ENCODE data around the gene GIGYF2. TPM values are rescaled to one million over a fixed set of nuclear protein-coding genes. Genes with fewer than 3 reads are reported as not detected.
A peak's percentile ranks its signal among the peaks of the same experiment; 100 is the strongest.

The GIGYF2 gene
- polyA plus RNA-seq, 1 of the 3 experiments (the other 2 are of a cell fraction) = 12.8 TPM

GRCh38 chr2:232699110-232699509, 2.0 kb downstream of the GIGYF2 start:
- CTCF ChIA-PET = no interaction called here
- H4K20me1 ChIP-seq (ENCODE audit: insufficient read depth) = peaks cover 23% of the 10 kb centered on the region
- peaks cover 69% of the 10 kb centered on the region for H3K79me2 ChIP-seq (ENCODE audit: insufficient read depth)
- peak overlapping the region; percentile 96; the same call in 1 of the 2 replicates for H3K9ac ChIP-seq
- no peak overlapping the region; the same call in 1 of the 2 replicates for H2AFZ ChIP-seq (ENCODE audit: low read depth)
- peak overlapping the region; percentile 85 for H3K4me2 ChIP-seq
- H3K4me1 ChIP-seq (ENCODE audit: control insufficient read depth in 1 of 2, insufficient read depth in 2 of 2, low read depth in 1 of 2, low read length in 1 of 2) = peaks cover 15% of the 10 kb centered on the region in 2 experiments; a peak in 3 of 4 replicates
- no peaks in the 10 kb centered on the region for H3K27me3 ChIP-seq (ENCODE audit: insufficient read depth)
- H3F3A ChIP-seq (replicated peaks; ENCODE audit: insufficient read depth) = no peaks in the 10 kb centered on the region
- H3K36me3 ChIP-seq (replicated peaks in 1 of 2; ENCODE audit: control insufficient read depth in 1 of 2, insufficient read depth in 2 of 2, low read length in 1 of 2) = no peaks in the 10 kb centered on the region
- DNase-seq = peak; percentile 30
- no peak for TF ChIP-seq RXRA (IDR thresholded peaks at IDR 0.05; ENCODE audit: borderline replicate concordance, low read depth)
- no peak for TF ChIP-seq CHD2 (IDR thresholded peaks at IDR 0.05; ENCODE audit: low read length, partially characterized antibody)
- no peak for TF ChIP-seq JUND (IDR thresholded peaks at IDR 0.05)
- no peak for TF ChIP-seq EP300 (IDR thresholded peaks at IDR 0.05; ENCODE audit: borderline replicate concordance in 1 of 2, low read depth in 1 of 2, low read length in 1 of 2)
- no peak for TF ChIP-seq USF1 (IDR thresholded peaks at IDR 0.05; ENCODE audit: borderline replicate concordance, low read depth)
- TF ChIP-seq USF2 (IDR thresholded peaks at IDR 0.05; ENCODE audit: borderline replicate concordance, low read depth, low read length) = no peak
- TF ChIP-seq REST (IDR thresholded peaks at IDR 0.05; ENCODE audit: low read depth, low read length) = no peak
- WGBS (ENCODE audit: low lambda C conversion rate) = 75% methylated on average over 2 of the region's 2 CpGs
- no peaks in the 10 kb centered on the region for H3K9me2 ChIP-seq
- H3K4me3 ChIP-seq (ENCODE audit: low read depth in 2 of 2, low read length in 1 of 2) = peak overlapping the region; percentile 21 to 94; a peak in 3 of 4 replicates
- no peak overlapping the region; a peak in 1 of 4 replicates for H3K27ac ChIP-seq (ENCODE audit: low read depth in 2 of 2, low read length in 1 of 2)
- no peaks in the 10 kb centered on the region for H3K9me3 ChIP-seq
- POLR2A ChIA-PET = no interaction called here

- ChIA-PET POLR2A (no interaction called here), CTCF (no interaction called here)
- H3K4me2 ChIP-seq = peak overlapping the region; percentile 16; the same call in 1 of the 2 replicates
- no peaks in the 10 kb centered on the region for H3F3A ChIP-seq (replicated peaks; ENCODE audit: insufficient read depth)
- no peak overlapping the region for H3K27ac ChIP-seq (ENCODE audit: low read depth in 2 of 2, low read length in 1 of 2)
- H3K27me3 ChIP-seq (ENCODE audit: insufficient read depth) = no peaks in the 10 kb centered on the region
- no peaks in the 10 kb centered on the region for H3K9me3 ChIP-seq
- no peak for TF ChIP-seq FOSL2 (IDR thresholded peaks at IDR 0.05; ENCODE audit: borderline replicate concordance, low read depth)
- no peak for TF ChIP-seq USF1 (IDR thresholded peaks at IDR 0.05; ENCODE audit: borderline replicate concordance, low read depth)
- no peak for TF ChIP-seq RXRA (IDR thresholded peaks at IDR 0.05; ENCODE audit: borderline replicate concordance, low read depth)
- DNase-seq = no peak
- 0 out of 4 replicates have a peak overlapping the region, but pooled peaks of 1 of the 2 experiments have one; percentile 6 for H3K4me3 ChIP-seq (ENCODE audit: low read depth in 2 of 2, low read length in 1 of 2)
- peaks cover 0 to 4% of the 10 kb centered on the region in 2 experiments for H3K36me3 ChIP-seq (replicated peaks in 1 of 2; ENCODE audit: control insufficient read depth in 1 of 2, insufficient read depth in 2 of 2, low read length in 1 of 2)
- WGBS (ENCODE audit: low lambda C conversion rate) = 61% methylated on average over 1 of the region's 1 CpG
- peaks cover 80% of the 10 kb centered on the region for H3K79me2 ChIP-seq (ENCODE audit: insufficient read depth)
- no peak overlapping the region for H2AFZ ChIP-seq (ENCODE audit: low read depth)
- H3K9ac ChIP-seq = no peak overlapping the region
- H3K9me2 ChIP-seq = no peaks in the 10 kb centered on the region
- peaks cover 15% of the 10 kb centered on the region in 2 experiments; a peak in 3 of 4 replicates for H3K4me1 ChIP-seq (ENCODE audit: control insufficient read depth in 1 of 2, insufficient read depth in 2 of 2, low read depth in 1 of 2, low read length in 1 of 2)
- peaks cover 23% of the 10 kb centered on the region for H4K20me1 ChIP-seq (ENCODE audit: insufficient read depth)
Measured at GRCh38 chr2:232700154-232700553, 3.0 kb downstream of the GIGYF2 start.
